Measurements from ENCODE around the gene WDR43. TPM values are rescaled to one million over a fixed set of nuclear protein-coding genes. Genes with fewer than 3 reads are reported as not detected.

WDR43 gene
- total RNA-seq, 1 experiment from 2014 or later = 144 TPM

DNA sequence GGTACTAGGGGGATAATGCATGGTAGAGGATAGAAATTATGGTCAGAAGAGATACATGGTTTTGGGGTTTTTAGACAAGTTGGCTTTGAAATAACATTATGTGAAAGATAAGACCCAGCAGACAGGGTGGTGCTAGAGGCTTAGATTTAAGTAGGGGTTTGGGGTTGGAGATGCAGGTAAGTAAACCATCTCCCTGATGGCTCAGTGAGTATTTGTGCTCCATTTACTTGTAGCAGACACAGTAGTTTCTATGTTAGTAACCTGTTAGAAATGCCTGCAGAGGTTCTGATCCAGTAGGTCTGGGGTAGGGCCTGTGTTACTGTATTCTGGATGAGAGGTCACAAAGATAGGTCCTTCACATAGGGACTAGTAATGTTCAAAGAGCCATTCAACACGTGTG lies 13.7 kb downstream of the WDR43 start:
- no peak for DNase-seq (ENCODE audit: extremely low read depth, low read depth)

DNA sequence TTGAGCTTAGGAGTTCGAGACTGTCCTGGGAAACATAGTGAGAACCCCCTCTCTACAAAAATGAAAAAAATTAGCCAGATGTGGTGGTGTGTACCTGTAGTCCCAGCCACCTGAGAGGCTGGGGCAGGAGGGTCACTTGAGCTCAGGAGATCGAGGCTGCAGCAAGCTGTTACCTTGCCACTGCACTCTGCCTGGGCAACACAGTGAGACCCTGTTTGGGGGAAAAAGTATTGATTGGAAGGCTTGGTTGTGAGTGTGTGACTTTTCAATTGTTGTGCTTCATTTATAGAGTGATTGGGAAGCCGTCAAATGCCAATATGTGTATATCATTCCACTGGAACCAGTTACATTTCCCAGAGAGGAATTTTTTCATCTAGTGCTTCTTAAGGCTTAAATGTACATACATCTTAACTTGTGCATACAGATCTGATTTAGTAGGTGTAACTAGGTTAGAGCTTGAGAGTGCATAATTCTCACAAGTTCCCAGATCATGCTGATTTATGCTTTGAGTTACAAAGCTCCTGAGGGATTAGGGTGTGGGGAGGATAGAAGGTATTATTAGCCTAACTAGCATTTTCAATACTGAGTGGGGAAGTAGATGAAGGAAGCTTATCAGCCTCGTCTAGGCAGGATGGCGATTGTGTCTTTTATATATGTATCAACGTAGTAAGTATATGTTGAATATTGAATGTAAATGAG lies 15.3 kb downstream of the WDR43 start:
- no peak for DNase-seq (ENCODE audit: extremely low read depth, low read depth)

DNA sequence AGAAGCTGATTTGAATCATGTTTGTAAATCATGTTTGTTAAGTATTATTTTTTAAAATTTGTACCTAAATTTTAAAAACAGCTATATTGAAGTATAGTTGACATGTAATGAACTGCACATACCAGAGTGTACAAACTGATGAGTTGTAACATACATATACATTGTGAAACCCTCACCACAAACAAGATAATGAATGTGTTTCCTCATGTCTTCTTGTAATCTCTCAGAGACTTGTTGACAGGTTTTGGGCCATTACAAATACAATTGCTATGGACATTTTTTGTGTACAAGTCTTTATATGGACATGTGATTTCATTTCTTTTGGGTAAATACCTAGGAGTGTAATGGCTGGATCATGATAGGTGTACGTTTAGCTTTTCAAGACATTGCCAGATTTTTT lies 21.5 kb downstream of the WDR43 start:
- no peak for DNase-seq (ENCODE audit: extremely low read depth, low read depth)

DNA sequence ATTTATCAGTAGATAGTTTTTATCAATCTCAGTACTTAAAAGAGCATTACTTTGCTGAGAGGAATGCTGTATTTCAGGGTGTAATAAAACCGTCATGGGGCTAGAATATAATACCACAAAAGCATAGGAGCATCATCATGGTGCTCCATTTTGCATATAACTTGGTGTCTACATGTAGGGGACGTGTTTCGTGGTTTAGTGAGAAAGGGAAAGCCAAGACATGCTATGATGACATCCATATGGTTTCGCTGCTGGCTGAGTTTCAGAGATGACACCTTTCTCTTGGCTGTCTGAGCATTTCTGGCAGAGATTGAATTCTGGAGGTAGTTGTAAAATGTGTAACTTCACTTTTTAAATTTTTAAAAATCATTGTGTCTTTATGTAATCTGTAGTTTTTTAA lies 32.4 kb downstream of the WDR43 start:
- DNase-seq (ENCODE audit: extremely low read depth, low read depth) = no peak

GRCh38 chr2:28927469-28927868 lies 33.0 kb downstream of the WDR43 start:
- DNase-seq (ENCODE audit: extremely low read depth, low read depth) = no peak

DNA sequence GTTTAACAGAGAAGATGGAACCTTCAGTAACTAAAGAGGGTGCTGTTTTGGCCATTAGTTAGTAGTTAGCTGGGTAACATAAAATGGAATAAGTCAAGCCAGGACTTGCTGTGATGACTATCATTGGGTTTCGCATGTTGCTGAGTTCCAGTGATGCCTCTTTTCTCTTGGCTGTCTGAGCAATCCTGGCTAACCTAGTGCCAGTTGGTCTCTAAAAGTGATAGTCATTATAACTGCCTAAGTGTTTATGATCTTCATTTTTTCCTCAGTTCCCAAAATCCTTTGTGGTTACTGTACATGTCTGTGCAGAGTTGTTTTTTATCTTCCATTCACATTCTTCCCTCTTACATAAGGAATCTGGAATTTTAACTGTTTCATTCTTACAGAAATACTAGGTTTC lies 33.4 kb downstream of the WDR43 start:
- DNase-seq (ENCODE audit: extremely low read depth, low read depth) = no peak

GRCh38 chr2:28929581-28929980 lies 35.1 kb downstream of the WDR43 start:
- DNase-seq (ENCODE audit: extremely low read depth, low read depth) = no peak

- no peak for DNase-seq (ENCODE audit: extremely low read depth, low read depth)
Measured at GRCh38 chr2:28930205-28930604, 35.7 kb downstream of the WDR43 start.

DNA sequence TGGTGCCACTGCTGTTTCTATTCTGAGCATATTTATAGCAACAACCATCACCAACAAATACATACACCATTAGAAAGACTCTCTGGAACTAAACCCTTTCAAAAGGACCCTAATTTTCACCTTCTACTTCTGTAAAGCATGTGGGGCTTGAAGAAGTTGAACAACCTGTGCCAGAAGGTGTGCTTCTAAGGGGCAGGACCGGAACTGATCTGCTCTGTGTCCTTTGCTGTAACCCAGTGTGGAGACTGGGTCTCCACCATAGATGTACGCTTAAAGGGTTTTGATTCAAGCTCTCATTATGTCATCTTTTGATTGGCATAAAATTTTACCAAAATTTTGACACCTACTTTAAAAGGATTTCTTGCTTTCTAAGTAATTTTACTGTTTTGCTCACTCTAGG lies 40.3 kb downstream of the WDR43 start:
- DNase-seq (ENCODE audit: extremely low read depth, low read depth) = no peak

- no peak for DNase-seq (ENCODE audit: extremely low read depth, low read depth)
Measured at GRCh38 chr2:28941008-28941407, 46.5 kb downstream of the WDR43 start.

- no peak for DNase-seq (ENCODE audit: extremely low read depth, low read depth)
Measured at GRCh38 chr2:28944535-28945248, 50.2 kb downstream of the WDR43 start.

DNA sequence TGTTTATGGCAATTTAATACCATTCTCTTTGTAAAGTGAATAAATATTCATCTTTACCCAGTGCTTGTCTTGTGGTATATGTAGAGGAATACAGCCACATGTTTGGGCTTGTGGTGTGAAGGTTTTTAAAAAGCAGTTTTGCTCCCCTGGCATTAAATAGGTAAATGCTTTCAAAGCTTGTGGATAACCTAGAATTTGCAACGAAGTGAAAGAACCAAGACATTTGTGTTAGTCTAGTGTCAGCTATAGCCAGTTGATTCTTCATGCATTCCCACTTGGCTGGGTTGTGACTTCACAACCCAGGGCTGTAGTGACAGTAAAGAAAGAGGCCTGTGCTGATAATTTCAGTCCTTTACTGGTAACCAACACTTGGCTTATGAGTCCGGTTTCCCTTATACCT lies 53.7 kb downstream of the WDR43 start:
- DNase-seq (ENCODE audit: extremely low read depth, low read depth) = no peak

DNA sequence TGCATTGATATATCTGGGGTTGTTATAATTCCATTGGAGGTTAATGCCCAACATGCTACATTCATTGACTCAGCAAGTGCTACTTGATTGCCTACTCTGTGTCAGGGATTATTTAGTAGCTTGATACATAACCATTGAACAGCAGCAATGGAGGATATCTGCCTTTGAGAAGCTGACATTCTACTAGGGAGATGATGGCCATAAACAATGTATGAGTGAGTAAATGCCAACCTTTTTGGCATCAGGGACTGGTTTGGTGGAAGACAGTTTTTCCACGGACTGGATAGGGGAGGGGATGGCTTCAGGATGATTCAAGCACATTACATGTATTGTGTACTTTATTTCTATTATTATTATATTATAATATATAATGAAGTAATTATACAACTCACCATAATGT lies 54.7 kb downstream of the WDR43 start:
- no peak for DNase-seq (ENCODE audit: extremely low read depth, low read depth)

DNA sequence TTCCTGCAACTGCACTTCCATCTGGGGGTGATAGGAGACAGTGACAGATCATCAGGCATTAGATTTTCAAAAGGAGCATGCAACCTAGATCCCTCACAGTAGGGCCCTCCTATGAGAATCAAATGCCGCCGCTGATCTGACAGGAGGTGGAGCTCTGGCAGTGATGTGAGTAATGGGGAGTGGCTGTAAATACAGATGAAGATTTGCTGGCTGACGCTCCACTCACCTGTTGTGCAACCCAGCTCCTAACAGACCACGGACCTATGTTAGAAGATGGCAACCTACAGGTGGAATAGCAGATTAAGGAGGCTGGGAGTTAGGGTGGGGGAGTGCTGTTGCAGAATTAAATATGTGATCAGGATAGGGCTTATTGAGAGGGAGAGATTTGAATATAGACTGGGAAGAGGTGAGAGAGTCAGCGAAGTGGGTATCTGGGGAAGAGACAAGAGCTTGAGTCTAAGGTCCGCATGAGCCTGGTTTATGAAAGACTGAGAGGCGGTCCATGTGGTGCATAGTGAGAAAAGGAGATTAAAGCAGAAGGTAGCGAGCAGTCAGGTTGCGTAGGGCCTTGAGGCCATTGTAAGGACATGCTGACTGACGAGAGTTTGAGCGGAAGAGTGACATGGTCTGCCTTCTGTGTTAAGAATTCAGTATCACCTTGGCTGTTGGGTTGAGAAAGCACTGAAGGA lies 55.3 kb downstream of the WDR43 start:
- no peak for DNase-seq (ENCODE audit: extremely low read depth, low read depth)

DNA sequence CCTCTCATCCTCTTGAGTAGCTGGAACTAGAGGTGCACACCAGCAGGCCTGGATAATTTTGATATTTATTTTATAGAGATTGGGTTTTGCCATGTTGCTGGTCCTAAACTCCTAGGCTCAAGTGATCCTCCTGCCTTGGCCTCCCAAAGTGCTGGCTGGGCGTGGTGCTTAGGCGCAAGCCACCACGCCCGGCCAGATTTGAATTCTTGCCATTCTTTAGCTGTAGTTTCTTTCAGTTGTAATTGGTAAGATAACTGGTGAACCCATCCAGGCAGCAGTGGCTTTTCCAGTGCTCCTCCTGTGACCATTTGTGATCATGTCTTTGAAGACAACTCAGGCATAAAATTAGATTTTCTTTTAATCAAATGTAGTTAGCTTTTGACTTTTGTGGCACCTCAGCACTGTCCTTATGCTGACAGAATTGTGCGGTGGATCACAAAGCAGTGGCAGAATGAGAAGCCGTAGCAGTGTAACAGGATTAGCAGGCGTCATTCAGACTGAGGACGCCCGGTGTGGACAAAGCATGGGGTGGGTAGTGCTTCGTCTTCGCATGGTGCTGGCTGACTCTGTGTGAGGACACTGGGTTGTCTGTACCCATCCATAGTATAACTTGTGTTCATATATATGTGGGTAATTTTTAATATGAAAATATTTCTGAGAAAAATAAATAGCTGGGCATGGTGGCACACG lies 56.6 kb downstream of the WDR43 start:
- no peak for DNase-seq (ENCODE audit: extremely low read depth, low read depth)

DNA sequence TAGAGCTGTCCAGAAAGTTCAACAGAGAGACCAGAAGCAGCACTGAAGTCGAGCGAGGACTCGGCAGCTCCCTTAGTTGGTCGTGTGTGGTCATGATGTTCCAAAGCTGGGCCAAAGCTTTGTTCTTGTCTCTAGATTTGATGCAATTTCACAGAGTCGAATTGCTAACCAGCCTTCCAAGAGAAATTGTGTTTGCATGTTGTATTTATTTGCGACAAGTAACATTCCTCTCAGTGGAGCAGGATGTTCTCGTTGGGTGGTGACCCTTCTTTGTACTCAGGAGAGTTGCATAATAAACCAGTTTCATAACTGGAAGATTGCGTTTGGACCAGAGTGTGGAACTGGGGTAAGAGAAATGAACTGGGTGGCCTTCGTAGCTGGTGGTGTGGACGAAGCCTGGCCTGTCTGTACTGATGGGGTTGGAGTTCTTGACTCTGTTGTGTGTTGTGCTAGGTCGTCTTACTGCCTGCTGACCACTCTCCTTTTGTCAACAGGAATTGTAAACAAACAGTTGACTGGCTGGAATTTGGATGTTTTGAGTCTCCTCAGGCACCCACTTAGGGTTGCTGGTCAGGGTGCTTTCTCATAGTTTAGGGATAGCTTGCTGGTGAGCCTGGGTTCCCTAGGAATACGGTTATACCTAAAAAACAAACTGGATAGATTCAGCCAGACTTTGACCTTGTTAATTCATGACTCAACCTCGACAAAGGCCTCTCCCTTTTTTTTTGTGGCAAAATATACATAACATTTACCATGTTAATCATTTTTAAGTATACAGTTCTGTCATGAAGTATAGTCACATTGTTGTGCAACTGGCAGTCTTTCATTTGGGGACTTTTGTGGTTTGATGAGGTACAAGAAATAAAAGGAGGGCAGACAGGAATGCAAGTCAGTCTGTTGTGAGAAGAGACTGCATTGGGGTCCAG lies 57.7 kb downstream of the WDR43 start:
- no peak for DNase-seq (ENCODE audit: extremely low read depth, low read depth)

DNA sequence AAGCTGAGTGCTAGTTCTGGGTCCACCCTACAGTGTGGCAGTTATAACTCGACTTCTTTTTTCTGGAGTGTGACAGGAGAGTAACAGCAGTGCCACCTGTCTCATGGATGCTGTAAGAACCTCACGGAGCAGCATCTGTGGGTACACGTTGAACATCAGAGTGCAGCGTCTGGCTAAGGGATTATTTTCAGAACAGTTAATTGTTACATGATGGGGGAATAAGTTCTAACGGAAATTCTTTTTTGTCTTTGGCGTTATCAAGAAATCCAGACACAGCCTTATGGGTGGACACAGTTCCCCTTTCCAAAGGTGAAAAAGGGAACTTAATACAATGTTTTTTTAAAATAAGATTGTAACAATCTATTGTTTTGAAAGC lies 58.4 kb downstream of the WDR43 start:
- DNase-seq (ENCODE audit: extremely low read depth, low read depth) = no peak

DNA sequence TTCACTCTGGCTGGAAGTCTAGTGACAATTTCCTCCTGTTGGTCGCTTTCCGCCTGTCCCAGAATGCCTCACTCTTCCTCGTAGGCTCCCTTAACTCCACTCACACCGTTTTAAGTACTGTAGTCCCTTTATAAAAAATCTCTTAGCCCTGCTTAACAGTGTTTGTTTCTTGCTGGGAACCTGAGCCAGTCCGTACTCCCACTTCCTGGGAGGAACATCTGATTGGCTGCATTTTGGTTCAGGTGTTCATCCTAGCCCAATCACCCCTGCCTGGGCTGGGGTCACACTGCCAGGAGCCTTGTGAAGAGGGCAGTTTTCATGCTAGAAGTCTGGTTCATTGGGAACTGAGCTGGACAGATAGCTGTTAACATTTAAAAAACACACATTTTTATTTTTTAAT lies 61.0 kb downstream of the WDR43 start:
- no peak for DNase-seq (ENCODE audit: extremely low read depth, low read depth)

- no peak for DNase-seq (ENCODE audit: extremely low read depth, low read depth)
Measured at GRCh38 chr2:28956415-28956826, 62.0 kb downstream of the WDR43 start.

DNA sequence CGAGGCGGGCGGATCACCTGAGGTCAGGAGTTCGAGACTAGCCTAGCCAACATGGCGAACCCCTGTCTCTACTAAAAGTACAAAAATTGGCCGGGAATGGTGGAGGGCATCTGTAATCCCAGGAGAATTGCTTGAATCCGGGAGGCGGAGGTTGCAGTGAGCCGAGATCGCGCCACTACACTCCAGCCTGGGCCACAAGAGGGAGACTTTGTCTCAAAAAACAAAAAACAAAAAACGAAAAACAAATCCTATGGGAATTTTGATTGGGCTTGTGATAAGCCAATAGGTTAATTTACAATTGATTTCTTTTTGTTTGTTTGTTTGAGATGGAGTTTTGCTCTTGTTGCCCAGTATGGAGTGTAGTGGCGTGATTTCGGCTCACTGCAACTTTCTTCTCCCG lies 62.4 kb downstream of the WDR43 start:
- no peak for DNase-seq (ENCODE audit: extremely low read depth, low read depth)
